NCI-H524 treated with DMSO at 0.1 percent for 48 hours (cell line): ENCODE measurements around the gene SORBS1.
"Not testable (repeated sequence)": the region's sequence is repeated elsewhere in the genome, so short reads cannot be mapped to it uniquely, and the experiment has no call there.

Source experiments
- DNase-seq: peaks from one replicate; lab custom pipeline; 2025; lab: John Stamatoyannopoulos, UW

SORBS1 gene

DNA sequence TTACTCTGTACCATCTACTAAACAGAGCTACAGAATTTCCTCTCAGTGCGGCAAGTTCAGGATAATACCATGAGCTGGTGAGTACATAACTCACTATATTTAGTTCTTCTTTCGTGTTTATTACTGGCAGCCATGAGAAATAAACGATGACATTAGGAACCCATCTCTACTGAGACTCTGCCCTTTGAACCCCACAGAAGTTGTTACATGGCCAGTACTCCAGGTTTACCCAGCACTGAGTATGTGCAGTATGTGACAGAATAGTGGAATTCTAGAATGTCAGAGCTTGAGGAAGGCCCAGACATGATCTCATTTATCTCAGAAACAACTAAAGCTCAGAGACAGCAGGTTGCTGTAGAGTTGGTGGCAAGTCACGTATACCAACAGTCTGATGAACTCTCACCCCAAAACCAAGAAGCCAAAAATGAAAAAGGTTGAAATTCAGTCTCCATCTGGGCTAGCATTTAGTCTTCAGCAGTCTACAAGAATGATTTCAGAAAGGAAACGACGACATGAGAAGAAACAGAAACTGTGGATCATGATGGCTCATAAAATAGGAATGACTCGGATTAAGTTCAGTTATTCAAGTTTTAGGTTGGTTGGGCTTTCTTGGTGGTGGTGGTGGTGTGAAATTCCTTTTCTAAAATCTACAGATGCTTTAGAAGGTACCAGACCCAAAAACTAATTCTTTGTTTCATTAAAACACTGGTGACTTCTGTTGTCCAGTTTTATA is 78.5 kb downstream of the SORBS1 start:
- DNase-seq, result no peak

DNA sequence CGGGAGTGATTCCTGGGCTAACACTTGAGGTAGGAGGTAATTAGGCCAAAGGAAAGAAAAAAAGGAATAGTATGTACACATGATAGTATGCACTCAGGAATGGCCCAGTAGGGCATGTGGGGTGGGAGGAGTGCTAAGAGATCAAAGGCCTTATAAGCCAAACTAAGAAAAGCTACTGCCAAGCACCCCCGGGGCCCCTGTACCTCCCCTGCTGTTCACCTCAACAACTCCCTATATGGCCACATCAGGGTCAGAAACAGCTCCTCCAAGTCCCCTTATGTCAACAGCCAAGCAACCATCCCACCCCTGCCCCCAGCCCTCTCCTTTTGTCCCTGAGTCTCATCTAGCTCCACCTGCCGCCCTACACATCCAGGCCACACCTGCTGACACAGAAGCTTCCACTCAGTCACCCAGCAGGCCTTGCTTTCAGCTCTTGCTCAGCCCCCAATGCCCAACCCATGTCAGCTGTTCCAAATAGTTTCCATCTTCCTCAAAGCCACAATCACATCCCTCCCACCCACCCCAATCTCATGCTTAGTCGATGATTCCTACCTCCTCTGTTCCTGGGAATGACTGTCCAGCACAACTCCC is 80.2 kb downstream of the SORBS1 start:
- DNase-seq, result no peak

DNA sequence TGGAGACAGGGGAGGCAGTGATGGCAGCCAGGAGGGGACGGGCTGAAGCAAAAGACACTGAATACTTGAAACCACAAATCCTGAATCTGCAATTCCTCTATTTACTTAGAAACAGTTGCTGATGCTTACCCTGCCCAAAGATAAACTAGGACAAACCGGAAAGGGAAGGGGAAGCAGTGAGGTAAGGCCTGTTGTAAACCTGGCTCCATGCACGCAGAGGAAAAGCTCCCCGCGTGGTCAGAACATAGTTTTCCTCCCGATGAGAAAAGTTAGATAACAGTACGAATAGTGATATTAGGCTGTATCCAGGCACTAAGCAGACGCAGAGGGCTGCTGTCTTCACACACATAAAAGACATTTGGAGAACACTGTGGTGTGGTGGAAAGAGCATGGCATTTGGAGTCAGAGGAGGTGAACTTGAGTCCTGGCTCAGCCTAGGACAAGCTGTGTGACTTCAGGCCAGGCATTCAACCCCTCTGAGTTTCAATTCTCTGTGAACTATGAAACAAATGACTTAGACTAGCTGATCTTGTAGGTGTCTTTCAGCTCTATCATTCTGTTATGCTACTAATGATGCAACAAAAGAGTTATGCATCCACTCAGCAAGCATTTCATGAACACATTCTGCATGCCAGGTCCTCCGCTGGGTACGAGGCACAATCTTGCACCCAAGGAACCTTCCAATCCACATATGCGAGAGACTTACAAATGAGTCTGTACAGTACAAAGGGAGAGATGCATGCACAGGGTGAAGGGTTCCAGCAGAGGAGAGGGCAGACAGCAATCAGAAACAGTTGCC is 80.9 kb downstream of the SORBS1 start:
- no peak for DNase-seq

DNA sequence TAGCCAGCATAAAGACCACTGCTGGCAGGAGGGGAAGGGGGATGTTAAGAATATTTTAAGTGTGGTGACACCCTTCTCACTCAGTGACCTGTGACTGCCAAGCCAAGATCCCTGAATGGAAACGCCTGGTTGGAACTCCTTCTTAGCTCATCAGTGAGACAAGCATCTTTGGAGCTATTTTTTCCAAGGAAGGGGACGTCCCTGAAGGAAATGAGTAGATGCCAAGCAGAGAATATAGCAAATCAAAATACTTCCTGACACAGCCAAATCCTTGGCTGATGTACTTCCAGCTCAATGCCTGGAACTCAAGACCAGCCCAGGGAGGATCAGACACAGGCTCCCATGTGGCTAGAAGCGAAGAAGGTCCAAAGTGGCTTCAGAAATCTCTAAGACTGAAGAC is 82.2 kb downstream of the SORBS1 start:
- no peak for DNase-seq

- DNase-seq, result no peak
Observed at GRCh38 chr10:95478185-95478584, 83.0 kb downstream of the SORBS1 start.

GRCh38 chr10:95477175-95477520 is 84.0 kb downstream of the SORBS1 start:
- DNase-seq, result no peak

DNA sequence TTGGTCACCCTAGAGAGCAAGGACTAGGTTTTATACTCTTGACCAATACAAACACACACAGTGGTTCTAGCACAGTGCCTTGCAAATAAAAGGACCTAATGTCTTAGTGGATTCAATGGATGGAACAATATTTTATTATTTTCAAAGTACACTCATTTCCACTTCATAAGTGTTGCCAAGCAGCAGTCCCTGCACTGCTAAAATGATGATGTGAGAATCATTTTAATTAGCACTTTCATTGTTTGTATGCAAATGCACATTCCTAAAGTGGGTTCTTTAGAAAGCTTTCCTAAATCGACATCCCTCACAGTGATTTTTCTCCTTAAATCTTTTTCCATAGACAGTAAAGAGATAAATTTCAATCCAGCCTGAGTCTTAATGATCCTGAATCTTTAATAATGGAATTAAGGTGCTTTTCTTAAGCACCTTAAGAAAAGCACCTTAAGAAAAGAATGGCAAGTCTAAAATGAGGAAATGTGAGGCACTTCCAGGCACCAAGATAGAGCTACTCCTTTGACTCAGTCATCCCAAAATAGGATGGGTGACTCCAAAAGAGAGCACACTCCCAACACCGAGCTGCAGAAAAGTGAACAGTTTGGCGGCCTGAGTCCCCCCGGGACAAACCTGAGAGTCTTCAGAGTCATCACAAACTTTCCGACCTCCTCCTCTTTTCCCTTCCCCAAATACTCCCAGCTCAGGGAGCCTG is 84.5 kb downstream of the SORBS1 start:
- no peak for DNase-seq

DNA sequence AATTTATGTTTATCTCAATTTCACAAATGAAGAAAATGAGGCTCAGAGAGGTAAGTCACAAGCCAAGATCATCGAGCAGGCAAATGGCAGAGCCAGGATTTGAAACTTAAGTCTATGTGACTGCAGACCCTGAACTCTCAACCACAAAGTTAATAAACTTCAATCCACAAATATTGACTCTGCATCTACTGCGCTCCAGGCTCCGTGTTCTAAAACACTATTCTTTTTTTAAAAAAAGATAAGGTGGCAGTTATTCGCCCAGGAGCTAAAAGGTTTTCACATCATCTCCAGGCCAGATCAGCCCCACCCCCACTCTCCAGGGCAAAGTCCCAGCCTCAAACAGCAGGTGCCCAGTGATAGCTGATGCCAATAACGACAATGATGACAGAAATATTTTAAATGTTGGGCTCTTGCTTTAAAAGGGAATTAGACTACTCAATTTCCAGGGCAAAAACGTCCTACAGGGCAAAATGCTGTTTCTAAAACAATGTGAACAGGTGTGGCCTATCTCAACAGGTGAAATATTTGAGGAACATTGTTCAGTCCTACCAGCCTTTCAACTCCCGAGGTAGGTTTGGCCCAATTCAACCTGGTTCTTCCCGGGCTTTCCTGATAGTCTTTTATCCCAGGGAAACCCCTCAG is 85.2 kb downstream of the SORBS1 start:
- DNase-seq, result no peak

DNA sequence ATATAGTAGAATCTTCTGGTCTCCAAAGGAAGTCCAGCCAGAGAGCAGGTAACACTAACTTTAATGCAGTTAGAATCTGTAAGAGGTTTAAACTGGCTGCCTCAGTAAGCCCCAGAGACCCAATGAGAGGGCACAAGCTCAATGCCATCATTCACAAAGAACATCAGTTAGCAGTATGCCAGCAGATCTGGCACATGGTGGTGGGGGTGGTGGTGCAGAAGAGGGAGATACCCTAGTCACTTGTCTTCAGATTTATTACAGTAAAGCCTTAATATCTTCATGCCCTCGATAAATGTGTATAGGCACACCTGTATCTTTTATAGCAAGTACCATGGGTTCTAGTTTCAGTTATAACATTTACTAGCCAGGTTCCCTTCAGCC is 86.2 kb downstream of the SORBS1 start:
- no peak for DNase-seq

DNA sequence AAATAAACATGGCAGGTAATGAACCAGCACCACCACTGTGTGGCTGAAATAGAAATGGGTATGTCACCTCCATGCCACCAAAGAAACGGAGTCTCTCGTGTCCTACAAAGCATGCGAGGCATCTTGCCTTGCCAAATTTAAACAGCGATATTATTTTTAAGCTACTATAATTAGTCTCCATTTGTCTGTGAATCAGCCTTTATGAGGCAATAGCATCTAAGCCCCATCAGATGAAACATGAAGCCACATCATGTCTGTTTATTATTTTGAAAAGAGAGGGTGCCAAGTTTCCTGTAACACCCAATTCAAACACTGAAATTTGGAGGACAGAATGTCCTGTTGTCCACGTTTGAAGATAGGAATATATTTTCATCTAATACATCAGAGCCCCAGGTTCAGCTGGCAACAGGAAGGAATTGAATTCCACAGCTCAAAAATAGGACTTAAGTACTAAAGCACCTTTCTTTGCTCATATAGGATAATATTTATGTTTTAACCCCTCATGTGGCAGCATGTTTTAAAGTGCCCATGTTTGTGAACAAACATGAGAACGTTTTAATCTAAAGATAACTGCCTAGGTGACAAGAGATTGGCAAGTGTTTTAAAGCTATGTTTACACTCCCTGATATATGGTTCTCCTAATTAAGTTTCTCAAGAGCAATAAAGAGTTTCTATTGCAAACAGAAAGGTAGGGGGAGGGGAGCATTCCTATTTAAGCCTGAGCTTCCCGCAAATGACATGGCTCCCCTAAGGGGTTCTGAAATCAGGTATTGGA is 86.8 kb downstream of the SORBS1 start:
- DNase-seq, result no peak

GRCh38 chr10:95472304-95473088 is 88.7 kb downstream of the SORBS1 start:
- DNase-seq, result no peak

DNA sequence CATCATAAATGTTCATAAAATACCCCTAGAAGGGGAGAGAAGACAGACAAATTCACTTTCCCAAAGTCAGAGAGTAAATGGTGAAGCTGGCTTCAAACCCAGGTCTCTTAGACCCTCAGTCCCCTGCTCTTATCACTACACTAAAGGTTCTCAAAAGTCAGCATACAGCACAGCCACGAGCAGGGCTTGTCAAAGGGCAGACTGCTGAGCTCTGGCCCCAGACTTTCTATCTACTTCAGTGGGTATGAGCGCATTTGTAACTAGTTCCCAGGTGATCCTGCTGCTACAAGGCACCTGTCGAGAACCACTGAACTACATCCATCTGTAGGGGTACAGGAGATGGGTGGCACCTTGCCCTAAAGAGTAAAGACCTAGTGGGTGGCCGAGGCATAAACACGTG is 91.5 kb downstream of the SORBS1 start:
- no peak for DNase-seq

DNA sequence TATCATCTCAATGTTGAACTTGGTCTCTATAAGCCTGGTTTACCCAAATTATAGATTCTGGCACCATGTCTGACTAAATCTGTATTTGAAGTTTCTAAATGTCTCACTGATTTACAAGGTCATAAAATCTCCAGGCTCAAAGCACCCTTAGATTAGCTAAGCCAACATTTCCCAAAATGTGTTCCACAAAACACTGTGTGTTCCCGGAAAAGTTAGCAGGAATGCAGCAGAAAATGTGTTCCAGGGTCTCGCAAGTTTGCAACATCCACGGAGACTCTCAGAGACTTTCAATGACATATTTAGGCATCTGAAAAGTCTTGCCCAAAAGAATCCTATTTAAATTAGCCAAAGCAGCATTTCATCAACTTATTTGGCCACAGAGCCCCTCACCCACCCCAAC is 91.9 kb downstream of the SORBS1 start:
- no peak for DNase-seq

GRCh38 chr10:95467642-95468041 is 93.5 kb downstream of the SORBS1 start:
- DNase-seq, result not testable (repeated sequence)

DNA sequence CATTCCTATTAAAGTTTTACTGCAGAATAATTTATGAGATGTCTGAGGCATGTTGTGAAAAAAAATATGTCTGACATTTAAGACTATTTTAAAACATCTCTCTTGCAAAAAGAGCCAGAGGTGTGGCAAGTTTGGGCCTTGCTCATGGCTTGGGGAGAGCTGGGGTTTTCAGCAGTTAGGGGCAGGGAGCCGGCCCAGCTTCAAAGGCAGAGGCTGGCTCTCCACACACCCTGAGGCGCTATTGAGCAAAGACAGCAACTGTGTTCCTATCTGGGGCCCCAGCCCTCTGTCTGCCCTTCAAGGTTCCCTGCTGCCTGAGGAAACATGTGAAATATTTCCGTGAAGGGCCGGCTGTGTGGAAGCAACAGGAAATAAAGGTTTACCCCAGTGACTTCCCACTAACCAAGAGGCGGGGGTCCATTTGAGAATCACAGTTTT is 94.0 kb downstream of the SORBS1 start:
- no peak for DNase-seq

- DNase-seq, result no peak
Observed at GRCh38 chr10:95466436-95466835, 94.7 kb downstream of the SORBS1 start.

GRCh38 chr10:95464280-95464679 is 96.9 kb downstream of the SORBS1 start:
- no peak for DNase-seq

DNA sequence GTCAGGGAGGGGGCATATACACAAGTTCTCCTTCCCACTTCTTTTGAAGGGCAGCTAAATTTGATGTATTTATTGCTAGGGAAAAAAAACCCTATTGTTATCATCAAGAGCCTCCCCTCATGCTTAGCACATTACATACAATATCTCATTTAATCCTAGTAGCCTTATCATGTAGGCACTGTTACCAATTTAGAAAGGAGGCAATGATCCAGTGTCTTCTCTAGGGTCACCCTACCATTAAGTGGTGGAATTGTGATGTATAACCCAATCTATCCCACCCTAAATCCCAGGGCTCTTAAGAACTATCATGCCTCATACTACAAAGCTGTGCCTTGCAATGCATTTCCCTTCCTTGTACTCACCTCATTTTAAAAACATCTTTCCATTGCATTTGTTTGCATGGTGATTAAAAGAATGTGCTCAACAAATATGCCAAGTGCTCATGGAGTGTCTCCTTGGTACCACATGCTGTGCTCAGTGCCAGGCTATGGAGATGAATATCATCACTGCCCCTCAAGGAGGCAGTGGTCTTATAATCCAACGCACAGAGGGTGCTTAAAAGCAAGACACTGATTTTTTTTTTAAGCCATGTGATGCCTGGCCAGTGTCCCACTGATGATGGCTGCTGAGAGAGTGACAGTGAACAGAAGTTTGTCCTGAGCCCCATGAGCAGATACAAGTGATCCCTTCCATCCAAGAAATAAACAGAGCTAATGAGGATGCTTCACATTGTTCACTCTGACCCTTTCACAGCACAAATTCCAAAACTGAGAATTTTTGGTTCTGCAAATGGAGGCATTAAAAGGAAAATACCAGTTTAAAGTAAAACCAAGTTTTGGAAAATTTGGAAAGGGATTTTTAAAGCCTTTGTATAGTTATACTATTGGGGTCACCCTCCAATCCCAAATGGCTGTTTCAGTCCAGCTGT is 98.2 kb downstream of the SORBS1 start:
- no peak for DNase-seq

- DNase-seq, result no peak
Observed at GRCh38 chr10:95461611-95462010, 99.6 kb downstream of the SORBS1 start.
